Bronchial epithelial cell (primary cell): ENCODE data around the gene DEPDC1B. TPM values are rescaled to one million over a fixed set of nuclear protein-coding genes. Genes with fewer than 3 reads are reported as not detected.
"Not testable (repeated sequence)": the region's sequence is repeated elsewhere in the genome, so short reads cannot be mapped to it uniquely, and the experiment has no call there.

Source experiments
- DNase-seq: peaks from one replicate; pipeline ENCODE4 v3.0.0-alpha.2; 2010; ENCODE audit warnings: low read depth
- FAIRE-seq: peaks from 2 replicates; lab custom pipeline; 2011; peaks lifted over from hg19 to GRCh38; lab: Jason Lieb, UNC
- H3K27me3 ChIP-seq: 2 replicates; pipeline ENCODE4 v1.5.1; 2011; ENCODE audit warnings: low read length; ENCODE audit not compliant: control insufficient read depth, insufficient read depth
- H3K36me3 ChIP-seq: 2 replicates; pipeline ENCODE4 v1.5.1; 2011; ENCODE audit warnings: low read length; ENCODE audit not compliant: control insufficient read depth, insufficient read depth
- H3K4me3 ChIP-seq: 2 replicates; pipeline ENCODE4 v1.5.1; 2011; ENCODE audit warnings: mild to moderate bottlenecking, low read depth, low read length, control low read depth
- total RNA-seq: library from RNA; depleted of rRNA; stranded (reverse); fragments of >200 nt; gene quantifications from 2 replicates; pipeline ENCODE4 v1.2.1, GENCODE V29; 2014
- TF ChIP-seq, protein P1 (sequence below): IDR thresholded peaks from 2 replicates; pipeline ENCODE4 v1.5.1; 2011; ENCODE audit warnings: mild to moderate bottlenecking, moderate library complexity, low read length, control low read depth, inconsistent platforms; ENCODE audit not compliant: insufficient read depth, severe bottlenecking

DEPDC1B gene
- total RNA-seq, 1 donor from 2014 or later: 2.1 TPM

DNA sequence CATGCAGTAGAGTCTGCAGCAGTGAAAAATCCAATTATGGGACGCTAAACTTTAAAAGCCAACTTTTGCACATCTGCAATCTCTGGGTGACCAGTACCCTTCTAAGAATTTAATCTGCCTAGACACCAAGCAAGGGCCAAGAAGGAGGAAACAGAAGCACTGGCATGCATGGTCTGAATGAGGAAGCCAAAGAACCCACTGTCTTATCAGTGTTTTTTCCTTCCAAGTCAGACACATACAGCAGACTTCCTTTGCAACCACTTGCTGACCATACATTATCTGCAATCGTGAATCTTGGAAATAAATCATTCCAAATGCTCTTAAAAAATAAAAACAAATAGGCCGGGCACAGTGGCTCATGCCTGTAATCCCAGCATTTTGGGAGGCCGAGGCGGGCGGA lies 65.9 kb downstream of the DEPDC1B start:
- H3K4me3 ChIP-seq: no peak overlapping the region
- TF ChIP-seq, protein P1, sequence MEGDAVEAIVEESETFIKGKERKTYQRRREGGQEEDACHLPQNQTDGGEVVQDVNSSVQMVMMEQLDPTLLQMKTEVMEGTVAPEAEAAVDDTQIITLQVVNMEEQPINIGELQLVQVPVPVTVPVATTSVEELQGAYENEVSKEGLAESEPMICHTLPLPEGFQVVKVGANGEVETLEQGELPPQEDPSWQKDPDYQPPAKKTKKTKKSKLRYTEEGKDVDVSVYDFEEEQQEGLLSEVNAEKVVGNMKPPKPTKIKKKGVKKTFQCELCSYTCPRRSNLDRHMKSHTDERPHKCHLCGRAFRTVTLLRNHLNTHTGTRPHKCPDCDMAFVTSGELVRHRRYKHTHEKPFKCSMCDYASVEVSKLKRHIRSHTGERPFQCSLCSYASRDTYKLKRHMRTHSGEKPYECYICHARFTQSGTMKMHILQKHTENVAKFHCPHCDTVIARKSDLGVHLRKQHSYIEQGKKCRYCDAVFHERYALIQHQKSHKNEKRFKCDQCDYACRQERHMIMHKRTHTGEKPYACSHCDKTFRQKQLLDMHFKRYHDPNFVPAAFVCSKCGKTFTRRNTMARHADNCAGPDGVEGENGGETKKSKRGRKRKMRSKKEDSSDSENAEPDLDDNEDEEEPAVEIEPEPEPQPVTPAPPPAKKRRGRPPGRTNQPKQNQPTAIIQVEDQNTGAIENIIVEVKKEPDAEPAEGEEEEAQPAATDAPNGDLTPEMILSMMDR: no peak
- FAIRE-seq (no peak), DNase-seq (no peak)
- no peaks in the 10 kb centered on the region for H3K27me3 ChIP-seq
- H3K36me3 ChIP-seq: no peaks in the 10 kb centered on the region

DNA sequence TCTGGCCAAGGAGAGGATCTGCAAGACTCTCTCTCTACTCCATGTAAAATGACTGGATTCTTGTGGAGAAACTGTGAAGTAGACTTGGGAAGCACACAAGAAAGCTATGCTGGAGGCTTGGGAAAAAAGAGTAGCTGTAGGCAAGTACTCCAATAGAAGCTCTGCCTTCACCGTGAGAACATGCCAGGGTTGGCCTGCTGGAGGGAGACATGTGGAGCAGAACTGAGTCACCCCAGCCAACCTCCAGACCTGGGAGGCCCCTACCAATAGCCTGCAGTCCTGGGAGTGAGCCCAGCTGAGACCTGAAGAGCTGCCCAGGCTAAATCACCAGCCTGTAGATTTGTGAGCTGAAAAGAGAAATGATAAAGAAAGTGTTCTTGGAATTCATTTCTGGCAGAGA lies 66.6 kb downstream of the DEPDC1B start:
- TF ChIP-seq, protein P1: no peak
- Histone ChIP-seq H3K27me3 (no peaks in the 10 kb centered on the region), H3K36me3 (no peaks in the 10 kb centered on the region), H3K4me3 (no peak overlapping the region)
- DNase-seq: peak; percentile 64
- FAIRE-seq: no peak

DNA sequence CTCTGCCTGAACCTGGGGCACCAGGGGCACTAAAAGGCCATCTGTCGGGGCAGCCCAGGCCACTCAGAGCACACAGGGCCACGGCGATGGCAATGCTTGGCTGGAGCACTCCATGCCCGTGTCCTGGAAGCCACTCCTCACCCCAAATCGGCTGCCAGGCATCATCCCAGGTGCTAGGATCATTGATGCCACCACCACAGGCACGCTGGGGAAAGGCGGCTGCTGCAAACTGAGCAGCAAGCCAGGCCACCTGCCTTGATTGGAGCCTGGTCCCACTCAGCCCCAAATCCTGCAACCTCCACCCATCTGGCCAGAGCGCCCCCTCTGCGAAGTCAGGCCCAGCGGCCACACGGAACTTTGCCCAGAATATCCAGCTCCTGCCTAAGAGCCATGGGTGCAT lies 67.8 kb downstream of the DEPDC1B start:
- no peak overlapping the region for H3K4me3 ChIP-seq
- TF ChIP-seq, protein P1: no peak
- no peaks in the 10 kb centered on the region for H3K36me3 ChIP-seq
- DNase-seq (no peak), FAIRE-seq (no peak)
- no peaks in the 10 kb centered on the region for H3K27me3 ChIP-seq

DNA sequence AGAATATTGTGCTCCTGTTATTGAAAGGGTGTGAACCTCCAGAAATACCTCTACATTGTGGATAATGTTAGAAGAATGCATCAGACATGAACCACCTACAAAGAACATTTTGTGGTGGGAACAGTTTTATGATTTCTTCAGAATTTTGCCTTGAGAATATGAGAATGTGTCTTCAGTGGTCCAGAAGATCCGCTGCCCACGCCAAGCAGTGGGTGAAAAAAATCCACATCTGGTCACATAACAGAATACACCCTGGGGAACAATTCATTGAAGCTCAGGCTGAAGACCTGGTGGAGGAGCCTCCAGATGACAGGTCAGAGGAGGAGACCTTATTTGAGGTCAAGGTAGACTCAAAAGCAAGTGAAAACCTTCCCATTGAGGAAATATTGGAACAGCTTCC lies 69.1 kb downstream of the DEPDC1B start:
- H3K27me3 ChIP-seq: no peaks in the 10 kb centered on the region
- no peak for FAIRE-seq
- no peak for DNase-seq
- H3K36me3 ChIP-seq: no peaks in the 10 kb centered on the region
- H3K4me3 ChIP-seq: no peak overlapping the region
- TF ChIP-seq, protein P1: no peak

DNA sequence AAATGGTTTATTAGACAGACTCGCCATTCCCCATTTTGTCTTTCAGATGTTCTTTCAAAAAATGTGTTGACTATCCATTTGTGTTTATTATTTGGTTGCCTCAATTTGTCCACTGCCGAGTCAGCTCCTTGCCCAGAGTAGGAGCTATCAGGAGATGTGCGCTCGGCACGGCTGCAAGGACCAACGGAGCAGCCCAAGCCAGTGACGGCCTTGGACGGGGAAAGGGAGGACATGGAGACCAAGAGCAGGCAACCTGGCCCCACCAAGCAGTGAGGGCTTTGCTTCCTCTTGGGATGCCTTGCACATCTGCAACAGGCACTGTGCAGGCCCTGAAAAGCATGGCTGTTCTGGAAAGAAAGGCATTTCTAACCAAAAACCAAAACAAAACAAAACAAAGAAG lies 69.8 kb downstream of the DEPDC1B start:
- TF ChIP-seq, protein P1: no peak
- Histone ChIP-seq H3K4me3 (no peak overlapping the region), H3K36me3 (no peaks in the 10 kb centered on the region), H3K27me3 (no peaks in the 10 kb centered on the region)
- DNase-seq (no peak), FAIRE-seq (no peak)

DNA sequence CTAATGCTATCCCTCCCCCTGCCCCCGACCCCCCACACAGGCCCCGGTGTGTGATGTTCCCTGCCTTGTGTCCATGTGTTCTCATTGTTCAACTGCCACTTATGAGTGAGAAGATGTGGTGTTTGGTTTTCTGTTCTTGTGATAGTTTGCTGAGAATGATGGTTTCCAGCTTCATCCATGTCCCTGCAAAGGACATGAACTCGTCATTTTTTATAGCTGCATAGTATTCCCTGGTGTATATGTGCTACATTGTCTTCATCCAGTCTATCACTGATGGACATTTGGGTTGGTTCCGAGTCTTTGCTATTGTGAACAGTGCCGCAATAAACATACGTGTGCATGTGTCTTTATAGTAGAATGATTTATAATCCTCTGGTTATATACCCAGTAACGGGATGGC lies 75.1 kb downstream of the DEPDC1B start:
- not testable (repeated sequence) for DNase-seq, H3K4me3 ChIP-seq, H3K36me3 ChIP-seq, FAIRE-seq, H3K27me3 ChIP-seq

DNA sequence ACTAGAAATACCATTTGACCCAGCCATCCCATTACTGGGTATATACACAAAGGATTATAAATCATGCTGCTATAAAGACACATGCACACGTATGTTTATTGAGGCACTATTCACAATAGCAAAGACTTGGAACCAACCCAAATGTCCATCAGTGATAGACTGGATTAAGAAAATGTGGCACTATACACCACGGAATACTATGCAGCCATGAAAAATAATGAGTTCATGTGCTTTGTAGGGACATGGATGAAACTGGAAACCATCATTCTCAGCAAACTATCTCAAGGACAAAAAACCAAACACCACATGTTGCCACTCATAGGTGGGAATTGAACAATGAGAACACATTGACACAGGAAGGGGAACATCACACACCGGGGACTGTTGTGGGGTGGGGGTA lies 79.2 kb downstream of the DEPDC1B start:
- not testable (repeated sequence) for H3K27me3 ChIP-seq, DNase-seq, H3K4me3 ChIP-seq, H3K36me3 ChIP-seq, FAIRE-seq
